GM06990 (cell line): ENCODE measurements around the gene CCNK.

Experiments
- DNase-seq: peaks from one replicate; pipeline ENCODE4 v3.0.0-alpha.2; 2011; ENCODE audit not compliant: insufficient read length; ENCODE audit errors: extremely low read depth
- H3K27me3 ChIP-seq: replicated peaks from 2 replicates; pipeline ENCODE4 v1.6.0; 2011; ENCODE audit warnings: low read length; ENCODE audit not compliant: control insufficient read depth, insufficient read depth
- H3K36me3 ChIP-seq: 2 replicates; pipeline ENCODE4 v1.5.1; 2011; ENCODE audit warnings: low read length; ENCODE audit not compliant: control insufficient read depth, insufficient read depth
- H3K4me3 ChIP-seq: replicated peaks from 2 replicates; pipeline ENCODE4 v1.5.1; 2011; ENCODE audit warnings: low read depth, mild to moderate bottlenecking, control low read depth, low read length
- TF ChIP-seq, protein P1 (sequence below): IDR thresholded peaks from 2 replicates; pipeline ENCODE4 v1.5.1; 2011; ENCODE audit warnings: low read length, control low read depth, mild to moderate bottlenecking, inconsistent platforms; ENCODE audit not compliant: insufficient read depth, poor library complexity, severe bottlenecking

CCNK gene

DNA sequence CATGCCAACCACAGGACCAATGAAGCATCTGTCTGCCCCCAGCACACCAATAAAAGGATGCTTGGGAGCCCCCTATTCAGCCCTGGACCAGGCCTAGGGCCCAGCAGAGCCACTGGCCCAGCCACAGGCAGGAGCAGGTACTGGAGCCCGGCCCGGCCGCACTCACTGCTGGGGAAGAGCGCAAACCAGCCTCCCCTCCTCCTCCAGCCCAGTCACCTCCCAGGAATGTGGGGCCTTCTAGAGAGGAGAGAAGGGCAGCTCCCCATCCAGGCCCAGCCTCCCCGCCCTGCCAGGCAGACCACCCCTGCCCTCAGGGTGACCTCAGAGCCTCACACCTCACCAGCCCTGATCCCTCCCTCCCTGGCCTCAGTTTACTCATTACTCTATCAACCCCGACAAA lies 56.2 kb downstream of the CCNK start:
- Histone ChIP-seq H3K4me3 (no peak overlapping the region), H3K27me3 (peaks cover 3% of the 10 kb centered on the region; the same call in 1 of the 2 replicates), H3K36me3 (no peaks in the 10 kb centered on the region)
- no peak for DNase-seq
- TF ChIP-seq, protein P1, sequence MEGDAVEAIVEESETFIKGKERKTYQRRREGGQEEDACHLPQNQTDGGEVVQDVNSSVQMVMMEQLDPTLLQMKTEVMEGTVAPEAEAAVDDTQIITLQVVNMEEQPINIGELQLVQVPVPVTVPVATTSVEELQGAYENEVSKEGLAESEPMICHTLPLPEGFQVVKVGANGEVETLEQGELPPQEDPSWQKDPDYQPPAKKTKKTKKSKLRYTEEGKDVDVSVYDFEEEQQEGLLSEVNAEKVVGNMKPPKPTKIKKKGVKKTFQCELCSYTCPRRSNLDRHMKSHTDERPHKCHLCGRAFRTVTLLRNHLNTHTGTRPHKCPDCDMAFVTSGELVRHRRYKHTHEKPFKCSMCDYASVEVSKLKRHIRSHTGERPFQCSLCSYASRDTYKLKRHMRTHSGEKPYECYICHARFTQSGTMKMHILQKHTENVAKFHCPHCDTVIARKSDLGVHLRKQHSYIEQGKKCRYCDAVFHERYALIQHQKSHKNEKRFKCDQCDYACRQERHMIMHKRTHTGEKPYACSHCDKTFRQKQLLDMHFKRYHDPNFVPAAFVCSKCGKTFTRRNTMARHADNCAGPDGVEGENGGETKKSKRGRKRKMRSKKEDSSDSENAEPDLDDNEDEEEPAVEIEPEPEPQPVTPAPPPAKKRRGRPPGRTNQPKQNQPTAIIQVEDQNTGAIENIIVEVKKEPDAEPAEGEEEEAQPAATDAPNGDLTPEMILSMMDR = no peak

DNA sequence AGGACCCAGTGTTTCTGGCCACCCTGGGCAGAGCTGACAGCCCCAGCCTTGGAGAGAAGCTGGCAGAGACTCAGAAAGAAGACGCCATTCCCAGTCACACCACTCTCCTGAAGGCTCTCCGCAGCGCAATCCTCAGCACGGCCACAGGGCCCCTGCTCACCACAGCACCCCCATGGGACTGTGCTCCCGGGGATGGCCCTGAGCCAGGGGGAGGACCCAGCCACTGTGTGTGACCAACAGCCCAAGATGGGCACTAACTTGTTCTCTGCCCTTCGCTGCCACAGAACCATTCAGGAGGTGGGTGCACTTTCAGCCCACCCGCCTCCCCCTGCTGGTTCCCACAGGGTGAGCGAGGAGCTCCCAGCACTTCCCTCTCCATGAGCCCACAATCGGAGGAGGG lies 57.1 kb downstream of the CCNK start:
- no peak for DNase-seq
- H3K27me3 ChIP-seq = peaks cover 3% of the 10 kb centered on the region; the same call in 1 of the 2 replicates
- H3K4me3 ChIP-seq = no peak overlapping the region
- TF ChIP-seq, protein P1 = no peak
- no peaks in the 10 kb centered on the region for H3K36me3 ChIP-seq

DNA sequence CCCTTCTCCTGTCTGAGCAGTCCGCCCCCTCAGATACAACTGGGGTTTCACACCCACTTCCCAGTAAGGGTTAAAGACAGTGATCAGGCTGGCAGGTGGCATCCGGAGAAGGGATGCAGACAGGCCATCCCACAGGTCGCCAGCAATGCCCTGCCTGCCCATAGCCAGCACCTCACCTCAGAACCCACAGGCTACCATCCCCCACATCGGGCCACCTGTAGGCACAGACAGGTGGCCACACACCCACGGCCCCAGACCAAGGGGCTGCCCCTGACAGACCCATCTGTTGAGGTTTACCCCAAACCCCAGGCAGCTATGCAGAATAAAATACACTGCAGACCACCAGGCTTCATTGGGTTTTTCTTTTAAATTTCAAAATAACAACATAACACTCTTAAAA lies 57.5 kb downstream of the CCNK start:
- TF ChIP-seq, protein P1 = no peak
- no peak for DNase-seq
- no peaks in the 10 kb centered on the region for H3K36me3 ChIP-seq
- H3K27me3 ChIP-seq = peaks cover 3% of the 10 kb centered on the region; the same call in 1 of the 2 replicates
- H3K4me3 ChIP-seq = no peak overlapping the region

DNA sequence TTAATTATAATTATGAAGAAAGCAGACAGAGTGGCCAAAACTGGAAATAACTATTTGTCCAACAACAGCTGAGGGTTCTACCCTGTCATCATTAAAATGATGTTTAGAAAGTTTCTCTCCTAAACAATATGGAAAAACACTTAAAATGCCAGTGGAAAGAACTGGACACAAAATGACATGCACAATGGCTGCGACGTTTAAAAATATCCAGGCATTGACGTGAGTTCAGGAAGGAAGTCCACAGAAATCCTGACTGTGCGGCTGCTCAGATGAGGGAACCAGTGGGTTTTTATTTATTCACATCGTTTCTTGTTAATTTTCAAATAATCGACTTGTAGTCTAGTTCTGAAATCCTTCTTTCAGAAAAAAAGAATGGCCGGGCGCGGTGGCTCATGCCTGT lies 58.3 kb downstream of the CCNK start:
- Histone ChIP-seq H3K27me3 (peaks cover 1% of the 10 kb centered on the region; the same call in 1 of the 2 replicates), H3K4me3 (no peak overlapping the region), H3K36me3 (no peaks in the 10 kb centered on the region)
- DNase-seq = no peak
- TF ChIP-seq, protein P1 = no peak

DNA sequence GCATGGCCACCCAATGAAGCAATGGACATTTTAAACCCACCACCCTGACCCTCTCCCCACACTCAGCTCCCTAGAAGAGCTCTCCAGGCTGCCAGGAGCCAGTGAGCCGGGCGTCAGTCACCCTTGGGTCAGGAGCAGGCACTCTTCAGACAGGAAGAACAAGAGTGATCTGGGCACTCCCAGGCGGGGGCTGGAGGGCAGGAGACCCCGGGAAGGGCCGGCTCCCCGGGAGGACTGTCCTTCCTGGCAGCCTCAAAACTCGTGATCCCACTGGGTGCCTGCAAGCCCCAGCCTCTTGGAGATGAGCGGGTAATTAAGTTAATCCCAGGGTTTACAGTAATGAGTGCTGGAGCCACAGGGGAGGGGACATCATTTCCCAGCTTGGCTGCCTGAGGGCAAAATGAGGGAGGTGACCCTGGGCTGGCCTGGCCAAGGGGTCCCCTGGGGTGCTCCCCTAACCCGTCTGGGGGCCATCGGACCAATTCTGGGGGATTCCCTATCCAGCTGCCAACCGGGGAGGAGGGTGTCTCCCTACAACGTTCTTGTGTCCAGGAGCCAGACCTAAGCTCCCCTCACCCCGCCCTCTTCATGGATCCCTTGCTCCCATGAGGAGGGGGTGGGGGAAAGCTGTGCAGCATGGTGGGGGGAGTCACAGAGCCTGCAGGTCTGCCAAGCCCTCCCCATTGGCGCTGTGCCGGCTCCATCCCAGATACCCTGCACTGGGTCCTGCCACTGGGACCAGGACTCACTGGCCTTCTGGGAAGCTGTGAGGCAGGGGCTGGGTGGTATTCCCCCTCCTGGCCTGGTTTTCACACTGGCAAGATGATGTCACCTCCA lies 59.2 kb downstream of the CCNK start:
- TF ChIP-seq, protein P1 = no peak
- no peak for DNase-seq
- no peak overlapping the region for H3K4me3 ChIP-seq

DNA sequence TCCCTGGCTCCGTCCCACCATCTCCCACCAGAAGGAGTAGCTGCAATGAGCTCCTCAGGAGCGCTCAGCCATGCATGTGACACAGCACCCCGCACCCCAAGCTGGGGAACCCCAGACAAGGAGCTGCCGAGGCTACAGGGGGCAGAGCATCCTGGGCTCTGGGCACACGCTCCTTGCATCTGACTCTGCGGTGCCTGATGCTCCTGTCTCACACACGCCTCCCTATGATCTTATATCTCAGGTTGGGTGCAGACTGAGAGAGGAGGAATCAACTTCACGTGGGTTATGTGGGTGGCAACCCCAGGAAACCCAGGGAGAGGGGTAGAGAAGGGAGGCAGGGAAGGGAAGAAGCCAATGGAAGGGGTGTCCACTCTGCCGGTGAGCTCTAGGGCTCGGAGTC lies 60.0 kb downstream of the CCNK start:
- Histone ChIP-seq H3K36me3 (no peaks in the 10 kb centered on the region), H3K27me3 (no peaks in the 10 kb centered on the region; the same call in 1 of the 2 replicates), H3K4me3 (no peak overlapping the region)
- TF ChIP-seq, protein P1 = no peak
- no peak for DNase-seq

More for the DNA sequence above, 59.2 kb downstream of the CCNK start:
- Histone ChIP-seq H3K36me3 (no peaks in the 10 kb centered on the region), H3K27me3 (no peaks in the 10 kb centered on the region; the same call in 1 of the 2 replicates)
